Measurements from ENCODE around the gene PPP1R16B.
"Not testable (repeated sequence)": the region's sequence is repeated elsewhere in the genome, so short reads cannot be mapped to it uniquely, and the experiment has no call there.

The PPP1R16B gene

GRCh38 chr20:38957915-38958485 is 152.5 kb downstream of the PPP1R16B start:
- no peak overlapping the region for H3K4me2 ChIP-seq
- no peaks in the 10 kb centered on the region for H3K36me3 ChIP-seq (ENCODE audit: insufficient read depth)
- H2AFZ ChIP-seq (ENCODE audit: low read depth) = no peak overlapping the region
- H3K4me1 ChIP-seq (ENCODE audit: low read depth, poor library complexity, severe bottlenecking) = peaks cover 12% of the 10 kb centered on the region
- TF ChIP-seq CTCF (conservative IDR thresholded peaks at IDR 0.05; ENCODE audit: low read depth, low read length) = no peak
- no peaks in the 10 kb centered on the region for H4K20me1 ChIP-seq (ENCODE audit: insufficient read depth)
- peaks cover 6% of the 10 kb centered on the region; the same call in 1 of the 2 replicates for H3K79me2 ChIP-seq (ENCODE audit: insufficient read depth, low read depth)
- no peak overlapping the region for H3K4me3 ChIP-seq (IDR thresholded peaks at IDR 0.05; ENCODE audit: insufficient read depth, low read depth, low read length)
- no peak overlapping the region for H3K9ac ChIP-seq
- no peak overlapping the region for H3K27ac ChIP-seq
- no peaks in the 10 kb centered on the region for H3K27me3 ChIP-seq (ENCODE audit: insufficient read depth, low read depth)

GRCh38 chr20:38960187-38960687 is 154.7 kb downstream of the PPP1R16B start:
- H3K36me3 ChIP-seq (ENCODE audit: insufficient read depth); H4K20me1 ChIP-seq (ENCODE audit: insufficient read depth); H3K9ac ChIP-seq; H3K4me3 ChIP-seq (IDR thresholded peaks at IDR 0.05; ENCODE audit: insufficient read depth, low read depth, low read length); H3K27ac ChIP-seq; H3K27me3 ChIP-seq (ENCODE audit: insufficient read depth, low read depth); H2AFZ ChIP-seq (ENCODE audit: low read depth); H3K4me2 ChIP-seq: not testable (repeated sequence)
- H3K79me2 ChIP-seq (ENCODE audit: insufficient read depth, low read depth) = peaks cover 18% of the 10 kb centered on the region
- peaks cover 22% of the 10 kb centered on the region for H3K4me1 ChIP-seq (ENCODE audit: low read depth, poor library complexity, severe bottlenecking)

GRCh38 chr20:38961530-38962043 is 156.1 kb downstream of the PPP1R16B start:
- Histone ChIP-seq H3K27ac (peak overlapping the region; percentile 69), H3K27me3 (ENCODE audit: insufficient read depth, low read depth) (no peaks in the 10 kb centered on the region), H3K4me3 (IDR thresholded peaks at IDR 0.05; ENCODE audit: insufficient read depth, low read depth, low read length) (no peak overlapping the region), H3K36me3 (ENCODE audit: insufficient read depth) (no peaks in the 10 kb centered on the region), H3K9ac (peak overlapping the region; percentile 77), H3K4me1 (ENCODE audit: low read depth, poor library complexity, severe bottlenecking) (peaks cover 22% of the 10 kb centered on the region), H2AFZ (ENCODE audit: low read depth) (peak overlapping the region; percentile 85), H4K20me1 (ENCODE audit: insufficient read depth) (no peaks in the 10 kb centered on the region), H3K79me2 (ENCODE audit: insufficient read depth, low read depth) (peaks cover 27% of the 10 kb centered on the region), H3K4me2 (peak overlapping the region; percentile 71; the same call in 1 of the 2 replicates)
- no peak for TF ChIP-seq CTCF (conservative IDR thresholded peaks at IDR 0.05; ENCODE audit: low read depth, low read length)

GRCh38 chr20:38962044-38962927 is 156.8 kb downstream of the PPP1R16B start, which contains the start of gene DHX35:
Gene DHX35 (plus strand): TSS chr20:38962344. CDS start chr20:38962368, 24 bp downstream.
- Histone ChIP-seq H3K79me2 (ENCODE audit: insufficient read depth, low read depth) (peaks cover 27% of the 10 kb centered on the region), H3K36me3 (ENCODE audit: insufficient read depth) (no peaks in the 10 kb centered on the region), H3K27ac (peak within 1 kb of the TSS; percentile 69), H3K27me3 (ENCODE audit: insufficient read depth, low read depth) (no peaks in the 10 kb centered on the region), H3K4me2 (peak within 1 kb of the TSS; percentile 71), H3K4me1 (ENCODE audit: low read depth, poor library complexity, severe bottlenecking) (peaks cover 22% of the 10 kb centered on the region), H4K20me1 (ENCODE audit: insufficient read depth) (no peaks in the 10 kb centered on the region), H3K4me3 (IDR thresholded peaks at IDR 0.05; ENCODE audit: insufficient read depth, low read depth, low read length) (peak within 1 kb of the TSS; percentile 70), H2AFZ (ENCODE audit: low read depth) (peak within 1 kb of the TSS; percentile 85), H3K9ac (peak within 1 kb of the TSS; percentile 77)
- no peak; the same call in 1 of the 2 replicates for TF ChIP-seq CTCF (conservative IDR thresholded peaks at IDR 0.05; ENCODE audit: low read depth, low read length)
